ENCODE data around the gene MGA. TPM values are rescaled to one million over a fixed set of nuclear protein-coding genes. Genes with fewer than 3 reads are reported as not detected.

Gene MGA
- polyA plus RNA-seq, 3 donors = 2.7 to 6.9 (median 4.2) TPM

DNA sequence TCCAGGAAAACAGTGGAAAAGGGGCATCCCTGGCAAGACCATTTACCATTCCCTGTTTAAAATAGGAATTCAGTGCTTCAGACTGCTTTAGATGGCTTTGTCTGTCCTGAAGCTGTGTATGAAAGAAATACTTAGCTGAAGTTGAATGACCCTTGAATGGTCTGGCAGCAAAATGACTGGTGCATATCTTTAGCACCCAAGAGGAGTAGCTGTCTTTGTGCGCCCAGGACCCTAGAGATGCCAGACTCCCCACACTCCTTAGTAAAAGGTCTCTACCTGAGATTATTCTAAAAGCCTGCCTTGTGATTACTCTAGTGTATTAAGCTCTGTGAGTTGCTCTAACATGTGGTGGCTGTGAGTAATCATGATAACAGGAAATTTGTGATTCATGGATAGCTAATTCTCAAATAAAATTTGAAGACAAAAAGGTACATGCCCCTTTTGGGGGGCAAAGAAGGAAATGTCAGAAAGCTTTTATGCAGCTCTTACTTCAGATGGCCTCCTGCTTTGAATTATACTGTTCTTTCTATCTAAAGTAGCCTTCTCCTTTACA lies 117.3 kb downstream of the MGA start:
- Histone ChIP-seq H3K4me1 (ENCODE audit: control insufficient read depth in 1 of 2, insufficient read depth in 2 of 2, low read length in 2 of 2) (peaks cover 28 to 32% of the 10 kb centered on the region in 2 donors), H3K4me2 (replicated peaks; ENCODE audit: extremely low read depth, low read length, poor library complexity, severe bottlenecking) (no peak overlapping the region), H3K36me3 (replicated peaks in 1 of 2; ENCODE audit: control insufficient read depth in 1 of 2, insufficient read depth in 2 of 2, low read length in 2 of 2) (no peaks in the 10 kb centered on the region), H4K20me1 (ENCODE audit: insufficient read depth, low read length) (peaks cover 4% of the 10 kb centered on the region), H2AFZ (ENCODE audit: insufficient read depth, low read depth, low read length, poor library complexity, severe bottlenecking) (no peak overlapping the region), H3K9ac (ENCODE audit: insufficient read depth, low read length, poor library complexity, severe bottlenecking) (no peak overlapping the region), H3K27ac (ENCODE audit: low read depth in 1 of 2, low read length in 2 of 2) (no peak overlapping the region), H3K4me3 (replicated peaks in 1 of 3; ENCODE audit: low read depth in 2 of 3, low read length in 3 of 3) (no peak overlapping the region), H3K9me3 (replicated peaks in 1 of 2; ENCODE audit: control insufficient read depth in 1 of 2, insufficient read depth in 1 of 2, low read length in 2 of 2) (no peaks in the 10 kb centered on the region), H3K79me2 (ENCODE audit: insufficient read depth, low read length) (peaks cover 12% of the 10 kb centered on the region), H3K27me3 (ENCODE audit: control insufficient read depth in 2 of 2, insufficient read depth in 2 of 2, low read length in 2 of 2) (no peaks in the 10 kb centered on the region)
- no peak overlapping the region for H3K4me3 Mint-ChIP-seq
- H3K4me1 Mint-ChIP-seq = peaks cover 48% of the 10 kb centered on the region
- no peak for DNase-seq
- H3K36me3 Mint-ChIP-seq = peaks cover 12 to 16% of the 10 kb centered on the region in 2 donors
- H3K27me3 Mint-ChIP-seq (ENCODE audit: low read depth in 3 of 3) = no peaks in the 10 kb centered on the region
- TF ChIP-seq, protein P1, sequence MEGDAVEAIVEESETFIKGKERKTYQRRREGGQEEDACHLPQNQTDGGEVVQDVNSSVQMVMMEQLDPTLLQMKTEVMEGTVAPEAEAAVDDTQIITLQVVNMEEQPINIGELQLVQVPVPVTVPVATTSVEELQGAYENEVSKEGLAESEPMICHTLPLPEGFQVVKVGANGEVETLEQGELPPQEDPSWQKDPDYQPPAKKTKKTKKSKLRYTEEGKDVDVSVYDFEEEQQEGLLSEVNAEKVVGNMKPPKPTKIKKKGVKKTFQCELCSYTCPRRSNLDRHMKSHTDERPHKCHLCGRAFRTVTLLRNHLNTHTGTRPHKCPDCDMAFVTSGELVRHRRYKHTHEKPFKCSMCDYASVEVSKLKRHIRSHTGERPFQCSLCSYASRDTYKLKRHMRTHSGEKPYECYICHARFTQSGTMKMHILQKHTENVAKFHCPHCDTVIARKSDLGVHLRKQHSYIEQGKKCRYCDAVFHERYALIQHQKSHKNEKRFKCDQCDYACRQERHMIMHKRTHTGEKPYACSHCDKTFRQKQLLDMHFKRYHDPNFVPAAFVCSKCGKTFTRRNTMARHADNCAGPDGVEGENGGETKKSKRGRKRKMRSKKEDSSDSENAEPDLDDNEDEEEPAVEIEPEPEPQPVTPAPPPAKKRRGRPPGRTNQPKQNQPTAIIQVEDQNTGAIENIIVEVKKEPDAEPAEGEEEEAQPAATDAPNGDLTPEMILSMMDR (IDR thresholded peaks at IDR 0.05) = no peak
- no CpG with 5 or more reads among the region's 1 CpG for WGBS (ENCODE audit: insufficient coverage)
- no peaks in the 10 kb centered on the region for H3K9me3 Mint-ChIP-seq
- intact Hi-C loops (cut with micrococcal nuclease) = no loop called here
- H3K27ac Mint-ChIP-seq = no peak overlapping the region

DNA sequence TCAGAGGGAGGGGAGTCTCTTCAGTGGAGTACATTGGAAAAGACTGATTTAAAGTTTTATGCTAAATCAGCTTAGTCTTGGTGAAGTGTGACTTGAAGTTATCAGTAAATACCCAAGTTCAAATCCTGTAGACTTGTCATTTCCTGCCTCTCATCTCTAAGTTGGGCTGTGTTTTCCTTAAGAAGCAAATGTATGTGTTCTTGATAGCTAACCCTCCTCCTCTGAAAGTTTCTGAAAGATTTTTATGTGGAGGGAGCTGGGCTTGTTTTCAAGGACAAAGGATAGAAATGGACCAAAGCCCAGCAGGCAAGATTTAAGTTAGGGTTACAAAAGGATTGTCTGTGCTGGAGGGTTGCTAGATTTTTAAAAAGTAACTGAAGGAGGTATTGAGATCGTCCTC lies 118.3 kb downstream of the MGA start:
- Histone ChIP-seq H3K27me3 (ENCODE audit: control insufficient read depth in 2 of 2, insufficient read depth in 2 of 2, low read length in 2 of 2) (no peaks in the 10 kb centered on the region), H3K4me2 (replicated peaks; ENCODE audit: extremely low read depth, low read length, poor library complexity, severe bottlenecking) (no peak overlapping the region), H3K9me3 (replicated peaks in 1 of 2; ENCODE audit: control insufficient read depth in 1 of 2, insufficient read depth in 1 of 2, low read length in 2 of 2) (no peaks in the 10 kb centered on the region), H3K36me3 (replicated peaks in 1 of 2; ENCODE audit: control insufficient read depth in 1 of 2, insufficient read depth in 2 of 2, low read length in 2 of 2) (no peaks in the 10 kb centered on the region), H2AFZ (ENCODE audit: insufficient read depth, low read depth, low read length, poor library complexity, severe bottlenecking) (no peak overlapping the region), H3K4me3 (replicated peaks in 1 of 3; ENCODE audit: low read depth in 2 of 3, low read length in 3 of 3) (no peak overlapping the region), H3K4me1 (ENCODE audit: control insufficient read depth in 1 of 2, insufficient read depth in 2 of 2, low read length in 2 of 2) (peaks cover 20 to 22% of the 10 kb centered on the region in 2 donors), H3K9ac (ENCODE audit: insufficient read depth, low read length, poor library complexity, severe bottlenecking) (no peak overlapping the region), H3K79me2 (ENCODE audit: insufficient read depth, low read length) (peaks cover 12% of the 10 kb centered on the region), H4K20me1 (ENCODE audit: insufficient read depth, low read length) (peaks cover 4% of the 10 kb centered on the region), H3K27ac (ENCODE audit: low read depth in 1 of 2, low read length in 2 of 2) (no peak overlapping the region)
- Mint-ChIP-seq H3K9me3 (no peaks in the 10 kb centered on the region), H3K4me3 (no peak overlapping the region), H3K4me1 (peaks cover 41% of the 10 kb centered on the region), H3K27ac (no peak overlapping the region), H3K27me3 (ENCODE audit: low read depth in 3 of 3) (no peaks in the 10 kb centered on the region), H3K36me3 (peaks cover 14 to 22% of the 10 kb centered on the region in 2 donors)
- TF ChIP-seq, protein P1 (IDR thresholded peaks at IDR 0.05) = no peak
- DNase-seq = no peak
- intact Hi-C loops (cut with micrococcal nuclease) = no loop called here
- WGBS (ENCODE audit: insufficient coverage) = no CpG with 5 or more reads among the region's 1 CpG
